ENCODE measurements around the gene SLC9A3.

SLC9A3 gene

DNA sequence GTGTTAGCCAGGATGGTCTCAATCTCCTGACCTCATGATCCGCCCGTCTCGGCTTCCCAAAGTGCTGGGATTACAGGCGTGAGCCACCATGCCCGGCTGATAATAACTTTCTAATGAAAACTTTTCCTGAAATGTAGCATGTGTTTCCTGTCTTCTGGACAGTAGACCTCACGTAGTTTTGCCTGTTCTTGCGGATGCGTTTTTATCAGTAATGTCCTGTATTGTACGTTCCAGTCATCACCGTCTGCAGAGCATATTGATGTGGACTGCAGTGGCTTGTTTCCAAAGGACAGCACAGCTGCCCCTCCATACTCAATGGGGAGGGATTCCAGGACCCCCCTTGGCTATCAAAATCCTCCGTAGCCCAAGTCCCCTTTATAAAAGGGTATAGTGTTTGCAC, 68.4 kb downstream of the SLC9A3 start:
- no peak for DNase-seq

DNA sequence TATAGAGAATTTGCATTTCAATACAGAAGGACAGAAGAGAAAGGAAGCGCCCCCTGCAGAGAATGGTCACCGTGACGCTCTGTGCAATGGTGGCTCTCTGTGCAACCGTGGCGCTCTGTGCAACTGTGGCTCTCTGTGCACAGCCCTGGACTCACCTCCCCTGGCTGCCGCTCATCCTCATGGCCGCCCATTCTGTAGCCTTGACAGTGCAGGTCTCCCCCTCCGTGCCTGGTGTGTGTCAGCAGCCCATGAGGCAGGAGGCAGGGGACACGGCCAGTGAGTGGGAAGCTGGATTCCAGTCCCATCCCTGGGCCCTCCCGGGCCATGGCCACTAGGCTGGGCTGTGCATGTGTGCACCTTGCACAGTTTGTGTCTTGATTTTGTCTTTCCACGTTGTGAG, 69.3 kb downstream of the SLC9A3 start:
- DNase-seq = no peak

GRCh38 chr5:453725-454481, 70.3 kb downstream of the SLC9A3 start:
- DNase-seq = no peak

DNA sequence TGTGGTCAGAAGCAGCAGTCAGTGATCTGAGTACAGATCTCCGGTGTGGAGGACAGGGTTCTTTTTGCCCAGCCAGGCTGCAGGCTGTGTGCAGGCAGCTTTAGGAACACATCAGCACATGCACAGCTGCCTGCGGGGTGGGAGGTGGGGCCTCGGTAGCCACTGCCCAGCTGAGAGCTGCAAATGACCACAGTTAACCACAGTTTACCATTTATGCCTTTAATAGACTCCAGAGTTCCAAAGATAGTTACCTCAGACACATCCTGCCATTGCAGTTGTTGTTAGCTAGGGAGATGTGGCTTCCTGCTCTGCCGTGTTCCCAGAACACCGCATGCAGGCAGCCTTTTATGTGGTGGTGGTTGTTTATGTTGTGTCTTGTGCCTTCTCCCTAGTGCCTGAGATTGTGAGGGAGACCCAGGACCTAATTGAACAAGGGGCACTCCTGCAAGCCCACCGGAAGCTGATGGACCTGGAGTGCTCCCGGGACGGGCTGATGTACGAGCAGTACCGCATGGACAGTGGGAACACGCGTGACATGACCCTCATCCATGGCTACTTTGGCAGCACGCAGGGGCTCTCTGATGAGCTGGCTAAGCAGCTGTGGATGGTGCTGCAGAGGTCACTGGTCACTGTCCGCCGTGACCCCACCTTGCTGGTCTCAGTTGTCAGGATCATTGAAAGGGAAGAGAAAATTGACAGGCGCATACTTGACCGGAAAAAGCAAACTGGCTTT, 71.1 kb downstream of the SLC9A3 start:
- DNase-seq = no peak

DNA sequence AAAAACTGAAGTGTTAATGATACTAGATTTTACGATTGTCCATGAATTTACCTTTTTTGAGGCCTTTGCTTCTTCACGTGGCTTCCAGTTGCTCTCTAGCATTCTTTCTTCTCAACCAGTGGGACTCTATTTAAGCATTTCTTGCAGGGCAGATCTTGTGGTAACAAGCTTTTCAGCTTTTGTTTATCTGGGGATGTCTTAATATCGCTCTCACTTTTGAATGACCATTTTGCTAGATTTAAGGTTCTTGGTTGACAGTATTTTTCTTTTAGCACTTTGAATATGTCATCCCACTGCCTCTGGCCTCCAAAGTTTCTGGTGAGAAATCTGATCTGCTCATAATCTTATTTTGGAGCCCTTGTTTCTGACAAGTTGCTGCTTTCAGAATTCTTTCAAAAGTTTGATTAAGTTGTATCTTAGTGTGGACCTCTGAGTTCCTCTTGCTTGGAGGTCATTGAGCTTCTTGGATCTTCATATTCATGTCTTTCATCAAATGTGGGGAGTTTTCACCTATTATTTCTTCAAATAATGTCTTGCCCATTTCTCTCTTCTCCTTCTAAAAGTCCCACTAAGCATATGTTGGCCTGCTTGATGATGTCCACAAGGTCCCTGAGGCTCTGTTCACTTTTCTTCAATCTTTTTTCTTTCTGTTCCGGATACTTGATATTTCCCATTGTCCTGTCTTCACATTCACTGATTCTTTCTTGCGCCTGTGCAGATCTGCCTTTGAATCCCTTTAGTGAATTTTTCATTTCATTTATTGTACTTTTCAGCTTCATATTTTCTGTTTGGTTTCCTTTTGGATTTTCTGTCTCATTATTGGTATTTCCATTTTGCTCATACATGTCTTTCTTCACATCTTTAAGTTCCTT, 72.4 kb downstream of the SLC9A3 start:
- DNase-seq = no peak

DNA sequence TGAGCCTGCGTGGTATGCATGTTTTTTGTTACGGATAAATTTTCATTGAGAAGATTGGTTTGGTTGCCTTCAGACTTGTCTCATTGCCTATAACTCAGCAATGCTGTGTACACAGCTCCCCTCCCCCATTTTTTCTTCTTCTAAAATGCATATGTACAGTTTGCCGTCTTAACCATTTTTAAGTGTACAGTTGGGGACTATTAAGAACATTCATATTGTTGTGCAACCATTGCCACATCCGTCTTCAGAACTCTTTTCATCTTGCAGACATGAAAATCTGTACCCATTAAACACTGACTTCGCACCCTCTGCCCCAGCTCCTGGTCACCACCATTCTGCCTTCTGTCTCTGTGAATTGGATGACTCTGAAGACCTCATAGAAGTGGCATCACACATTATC, 75.1 kb downstream of the SLC9A3 start:
- no peak for DNase-seq

GRCh38 chr5:448766-449090, 75.5 kb downstream of the SLC9A3 start:
- no peak for DNase-seq

- no peak for DNase-seq
These were observed 76.0 kb downstream of the SLC9A3 start for GRCh38 chr5:448061-448765.

GRCh38 chr5:447501-447900, 76.7 kb downstream of the SLC9A3 start:
- no peak for DNase-seq

DNA sequence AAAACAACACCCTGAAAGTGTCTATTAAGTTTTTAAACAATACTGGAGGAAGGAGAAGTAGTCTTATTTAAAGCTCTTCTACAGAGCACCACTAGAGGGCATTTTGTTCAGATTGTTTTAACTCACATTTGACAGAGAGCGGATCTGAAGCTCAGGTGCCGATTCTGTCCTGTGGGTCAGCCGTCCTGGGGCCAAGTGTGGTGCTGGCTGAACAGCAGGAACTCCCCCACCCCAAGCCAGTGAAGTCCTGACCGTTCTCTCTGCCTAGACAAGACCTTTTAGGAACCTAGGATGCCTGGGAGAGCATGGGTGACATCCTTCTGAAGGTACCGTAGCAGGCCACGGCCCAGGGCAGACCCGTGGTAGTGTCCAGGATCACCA, 77.4 kb downstream of the SLC9A3 start:
- no peak for DNase-seq

DNA sequence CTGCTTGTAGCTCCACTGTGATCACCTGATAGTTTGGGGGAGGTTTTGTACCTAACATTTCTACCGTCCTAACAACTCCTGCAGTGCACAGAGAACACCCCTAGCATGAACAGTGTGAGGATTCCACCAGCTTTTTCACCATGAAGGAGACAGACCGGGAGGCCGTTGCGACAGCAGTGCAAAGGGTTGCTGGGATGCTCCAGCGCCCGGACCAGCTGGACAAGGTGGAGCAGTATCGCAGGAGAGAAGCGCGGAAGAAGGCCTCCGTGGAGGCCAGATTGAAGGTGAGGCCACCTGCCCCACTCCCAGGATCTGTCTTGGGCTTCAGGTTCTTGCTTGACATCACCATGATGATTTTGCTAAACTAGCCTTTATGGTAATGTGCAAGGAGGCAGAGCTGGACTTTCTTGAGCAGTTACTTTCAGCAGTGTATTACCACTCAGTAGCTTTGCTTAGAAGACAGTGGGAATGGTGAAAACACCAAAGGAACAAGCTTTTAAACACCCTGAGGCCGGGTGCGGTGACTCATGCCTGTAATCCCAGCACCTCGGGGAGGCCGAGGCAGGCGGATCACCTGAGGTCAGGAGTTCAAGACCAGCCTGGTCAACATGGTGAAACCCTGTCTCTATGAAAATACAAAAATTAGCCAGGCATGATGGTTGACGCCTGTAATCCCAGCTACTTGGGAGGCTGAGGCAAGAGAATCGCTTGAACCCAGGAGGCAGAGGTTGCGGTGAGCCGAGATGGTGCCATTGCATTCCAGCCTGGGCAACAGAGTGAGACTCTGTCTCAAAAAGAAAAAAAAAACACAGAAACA, 78.0 kb downstream of the SLC9A3 start:
- no peak for DNase-seq

GRCh38 chr5:445591-445990, 78.7 kb downstream of the SLC9A3 start:
- DNase-seq = no peak

- DNase-seq = no peak
These were observed 80.0 kb downstream of the SLC9A3 start for GRCh38 chr5:444226-444625.

GRCh38 chr5:443239-444151, 80.8 kb downstream of the SLC9A3 start:
- DNase-seq = peak in 2 of 4 experiments; percentile 27 to 40

DNA sequence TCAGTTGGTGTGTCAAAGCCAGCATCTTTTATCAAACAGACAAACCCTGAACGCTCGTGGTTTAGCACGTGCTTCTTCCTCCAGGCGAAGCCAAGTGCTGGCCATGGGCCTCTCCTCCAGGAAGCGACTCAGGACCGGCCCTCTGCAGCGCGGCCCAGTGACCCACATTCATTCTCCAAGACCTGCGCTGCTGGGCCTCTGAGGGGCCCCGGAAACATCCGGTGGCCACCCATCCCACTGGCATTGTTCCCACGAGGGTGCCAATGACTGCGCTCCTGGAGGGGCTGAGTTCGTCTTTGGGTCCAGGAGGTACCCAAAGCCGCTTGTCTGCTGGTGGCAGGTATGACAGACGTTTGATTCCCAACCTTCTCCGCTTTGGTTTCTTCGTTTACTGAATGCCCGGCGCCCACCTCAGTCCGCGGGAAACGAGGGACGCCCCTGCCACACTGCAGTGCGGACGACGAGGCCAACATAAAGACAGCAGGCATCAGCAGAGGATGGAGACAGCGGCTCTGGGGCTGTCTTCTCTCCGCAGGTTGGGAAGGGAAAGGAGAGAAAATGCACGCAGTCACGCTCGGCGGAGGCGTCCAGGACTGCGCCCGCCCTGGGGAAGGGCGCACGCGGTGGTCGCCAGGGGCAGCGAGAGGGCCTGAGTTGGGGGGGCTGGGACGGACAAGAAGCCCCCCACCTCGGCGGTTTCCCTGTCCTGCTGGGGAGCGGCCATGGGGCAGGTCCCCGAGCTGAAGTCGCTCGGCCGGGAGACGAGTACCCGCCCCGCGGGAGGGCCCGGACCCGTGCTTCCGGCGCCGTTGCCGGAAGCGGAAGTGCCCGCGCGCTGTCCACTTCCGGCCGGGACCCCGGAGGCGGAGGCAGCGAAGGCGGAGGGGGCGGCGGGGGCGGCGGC, 81.7 kb downstream of the SLC9A3 start, which contains the start of gene EXOC3:
EXOC3 (plus strand) TSS at position 842 of the 904 bp plus-strand sequence. CDS start 3,030 bp downstream, outside the sequence.
- DNase-seq = peak; percentile 30 to 70 (median 52)

DNA sequence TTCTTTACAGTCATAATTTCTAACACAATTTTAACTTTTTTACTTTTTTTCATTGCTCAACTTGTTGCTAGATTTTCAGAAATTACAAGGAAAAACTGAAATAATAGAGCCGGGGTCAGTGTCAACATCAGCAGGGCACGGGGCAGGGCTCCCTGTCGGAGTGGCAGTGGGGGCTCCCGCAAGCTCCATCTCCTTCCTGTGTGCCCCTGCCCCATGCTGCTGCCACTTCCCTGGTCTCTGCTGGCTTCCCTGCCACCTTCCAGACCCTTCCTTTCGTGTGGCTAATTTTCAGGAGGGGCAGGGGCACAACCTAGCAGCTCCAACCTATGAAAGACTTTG, 82.3 kb downstream of the SLC9A3 start:
- no peak for DNase-seq

DNA sequence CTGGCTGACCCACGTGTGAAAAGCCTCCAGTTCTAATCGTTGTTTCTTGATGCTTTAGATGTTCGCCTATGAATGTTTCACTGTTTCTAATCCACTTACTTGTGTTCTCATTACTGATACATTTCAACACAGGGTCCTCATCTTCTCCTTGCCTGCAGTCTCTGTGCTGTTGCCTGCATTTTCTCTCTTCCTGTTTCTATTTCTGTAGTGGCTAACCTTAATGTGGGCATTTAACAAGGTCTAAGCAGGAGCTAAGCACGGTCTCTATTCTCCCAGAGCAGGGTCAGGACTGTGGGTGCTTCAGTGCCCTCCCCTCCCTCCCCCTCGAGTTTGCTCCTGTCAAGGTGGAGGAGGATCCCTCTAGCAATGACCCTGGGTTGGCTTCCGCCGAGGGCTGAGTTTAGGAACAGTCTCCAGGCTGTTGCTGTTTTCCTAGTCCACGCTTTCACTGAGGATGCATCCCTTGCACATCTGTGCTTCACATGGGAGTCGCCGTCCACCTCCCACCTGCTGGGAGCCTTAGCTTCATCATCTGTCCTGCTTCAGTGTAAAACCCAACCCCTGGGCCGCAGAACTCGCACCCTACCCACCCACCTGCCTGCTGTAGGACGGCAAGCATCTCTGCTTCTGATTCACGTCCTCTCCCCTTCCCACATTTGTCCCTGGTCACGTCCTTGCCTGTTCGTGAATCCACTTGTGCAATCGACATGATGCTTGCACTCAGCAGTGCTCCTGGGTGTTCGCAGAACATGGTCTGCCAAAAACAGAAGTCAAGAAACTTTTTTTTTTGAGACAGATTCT, 83.6 kb downstream of the SLC9A3 start:
- DNase-seq = no peak

DNA sequence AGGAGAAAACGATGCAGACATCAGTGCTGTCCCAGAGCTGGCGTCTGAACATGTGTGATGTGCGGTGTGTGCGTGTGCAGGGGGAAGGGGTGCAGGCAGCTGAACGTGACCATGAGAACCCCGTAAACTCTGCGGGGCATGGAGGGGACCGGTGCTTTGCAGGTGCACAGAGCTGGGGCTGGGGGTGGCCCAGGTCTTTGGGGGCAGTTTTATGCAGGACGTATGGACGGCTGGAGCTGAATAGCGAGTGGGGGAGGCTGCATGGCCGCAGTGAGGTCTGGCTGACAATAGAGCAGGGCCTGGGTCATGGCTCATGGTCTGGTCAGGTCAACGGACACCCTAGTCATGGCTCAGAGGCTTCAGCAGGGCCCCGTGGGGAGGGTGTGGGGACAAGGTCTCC, 84.6 kb downstream of the SLC9A3 start:
- DNase-seq = no peak

- no peak for DNase-seq
These were observed 85.1 kb downstream of the SLC9A3 start for GRCh38 chr5:439181-439580.
